ENCODE measurements around the gene MTF1. TPM values are rescaled to one million over a fixed set of nuclear protein-coding genes. Genes with fewer than 3 reads are reported as not detected.

The MTF1 gene
- total RNA-seq, 1 experiment from 2014 or later = 22.1 TPM

DNA sequence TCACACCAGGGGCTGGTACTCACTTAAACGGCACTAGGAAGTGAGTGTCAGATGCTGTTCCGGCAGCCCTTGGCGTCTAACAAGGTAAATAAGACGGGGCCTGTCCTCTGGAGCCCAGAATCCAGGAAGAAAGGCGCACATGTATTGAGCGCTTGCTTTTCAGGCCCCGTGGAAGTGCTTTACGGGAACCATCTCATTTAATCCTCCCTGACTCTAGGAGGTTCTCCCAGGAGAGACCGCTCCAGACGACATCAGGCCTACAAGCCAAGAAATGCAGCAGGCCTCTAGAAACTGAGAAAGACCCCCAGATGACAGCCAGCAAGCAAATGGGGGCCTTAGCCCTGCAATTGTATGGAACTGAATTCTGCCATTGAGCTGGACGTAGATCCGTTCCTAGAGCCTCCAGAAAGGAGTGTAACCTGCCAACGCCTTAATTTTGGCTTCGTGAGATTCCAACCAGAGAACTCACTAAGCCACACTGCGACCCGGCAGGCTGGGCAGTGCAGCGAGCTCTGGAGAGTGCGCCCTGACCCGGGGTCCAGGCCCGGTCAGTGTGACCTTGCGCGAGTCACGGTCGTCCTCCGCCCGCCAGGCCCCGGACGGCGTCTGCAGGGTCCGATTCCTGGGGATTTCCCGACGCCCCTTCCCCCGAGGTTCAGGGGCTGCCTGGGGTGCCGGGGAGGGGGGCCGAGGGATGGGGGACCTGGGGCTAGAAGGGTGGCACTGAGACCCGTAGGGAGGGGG, 66.3 kb downstream of the MTF1 start:
- CTCF ChIA-PET = interaction anchor here (0.6 kb wide), 1 partner anchor 192 kb away, joined by 20 read pairs; no protein-coding TSS in a partner anchor
- H3K27ac ChIP-seq = no peak overlapping the region
- peaks cover 24% of the 10 kb centered on the region for H3K4me1 ChIP-seq (replicated peaks; ENCODE audit: insufficient read depth)
- peaks cover 24% of the 10 kb centered on the region for H3K79me2 ChIP-seq (ENCODE audit: low read depth)
- peaks cover 21% of the 10 kb centered on the region; the same call in 1 of the 2 replicates for H3F3A ChIP-seq (ENCODE audit: insufficient read depth, low read depth)
- TF ChIP-seq EZH2 (IDR thresholded peaks at IDR 0.05; ENCODE audit: low read depth) = no peak
- no peaks in the 10 kb centered on the region for H3K9me2 ChIP-seq (ENCODE audit: insufficient read depth)
- DNase-seq = no peak
- peak overlapping the region; percentile 83; the same call in 1 of the 2 replicates for H3K4me3 ChIP-seq
- 0 out of 2 replicates have a peak, but pooled peaks cover 11% of the 10 kb centered on the region for H3K36me3 ChIP-seq (ENCODE audit: low read depth)
- 0 out of 2 replicates have a peak overlapping the region, but pooled peaks have one; percentile 75 for H2AFZ ChIP-seq
- peak overlapping the region; percentile 95 for H3K4me2 ChIP-seq
- H3K27me3 ChIP-seq (ENCODE audit: insufficient read depth, low read depth) = no peaks in the 10 kb centered on the region
- no peaks in the 10 kb centered on the region for H3K9me3 ChIP-seq (ENCODE audit: insufficient read depth, low read depth)
- intact Hi-C loops (cut with micrococcal nuclease; ENCODE audit: unreplicated experiment) = no loop called here
- POLR2A ChIA-PET (ENCODE audit: unreplicated experiment) = no interaction called here
- H4K20me1 ChIP-seq (ENCODE audit: insufficient read depth) = no peaks in the 10 kb centered on the region
- BruUV-seq (replicated peaks) = no TSS peak

DNA sequence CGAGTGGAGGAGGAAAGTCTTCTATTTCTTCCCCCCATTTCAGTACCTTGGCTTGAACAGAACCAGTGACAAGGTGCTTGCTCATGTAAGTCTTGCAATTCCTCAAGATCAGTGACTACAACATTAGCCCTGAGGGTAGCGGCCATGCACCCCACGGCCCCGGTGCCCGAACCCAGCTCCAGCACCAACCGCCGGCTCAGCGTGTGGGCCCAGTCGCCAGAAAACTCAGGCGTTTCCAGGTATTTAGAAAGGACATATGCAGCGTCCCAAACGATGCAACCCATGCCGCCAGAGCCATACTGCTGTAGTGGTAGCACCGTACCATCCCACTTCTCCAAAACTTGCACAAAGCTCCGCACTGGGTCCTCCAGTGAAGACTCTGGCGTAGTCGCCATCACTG, 76.9 kb downstream of the MTF1 start:
- no peaks in the 10 kb centered on the region for H3K79me2 ChIP-seq (ENCODE audit: low read depth)
- H3K9me3 ChIP-seq (ENCODE audit: insufficient read depth, low read depth) = no peaks in the 10 kb centered on the region
- no peaks in the 10 kb centered on the region for H3K9me2 ChIP-seq (ENCODE audit: insufficient read depth)
- TF ChIP-seq CTCF (conservative IDR thresholded peaks at IDR 0.05) (no peak), EZH2 (IDR thresholded peaks at IDR 0.05; ENCODE audit: low read depth) (no peak)
- H3K36me3 ChIP-seq (ENCODE audit: low read depth) = no peaks in the 10 kb centered on the region
- DNase-seq = no peak
- H3F3A ChIP-seq (ENCODE audit: insufficient read depth, low read depth) = no peaks in the 10 kb centered on the region
- no peak overlapping the region for H3K27ac ChIP-seq
- ChIA-PET POLR2A (ENCODE audit: unreplicated experiment) (no interaction called here), CTCF (no interaction called here)
- no peak overlapping the region for H3K4me3 ChIP-seq
- H3K27me3 ChIP-seq (ENCODE audit: insufficient read depth, low read depth) = peaks cover 8% of the 10 kb centered on the region; the same call in 1 of the 2 replicates
- no peak overlapping the region for H2AFZ ChIP-seq
- no peaks in the 10 kb centered on the region for H3K4me1 ChIP-seq (replicated peaks; ENCODE audit: insufficient read depth)
- BruUV-seq (replicated peaks) = no TSS peak
- intact Hi-C loops (cut with micrococcal nuclease; ENCODE audit: unreplicated experiment) = no loop called here
- no peaks in the 10 kb centered on the region for H4K20me1 ChIP-seq (ENCODE audit: insufficient read depth)
- H3K4me2 ChIP-seq = no peak overlapping the region

DNA sequence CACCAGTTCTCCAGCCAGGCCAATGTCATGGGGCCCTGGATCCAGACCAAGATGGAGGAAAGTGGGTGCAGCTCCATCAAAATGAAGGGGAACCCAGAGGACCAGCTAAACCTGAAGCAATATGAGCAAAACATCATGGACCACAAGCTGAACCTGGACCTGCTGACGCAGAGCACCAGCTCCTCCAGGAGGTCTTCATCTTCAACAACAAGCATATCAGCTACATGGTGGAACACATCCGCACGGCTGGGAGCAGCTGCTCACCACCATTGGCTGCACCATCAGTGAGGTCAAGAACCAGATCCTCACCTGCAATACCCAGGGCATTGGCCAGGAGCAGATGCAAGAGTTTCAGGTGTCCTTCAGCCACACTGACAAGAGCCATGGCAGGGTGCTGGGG, 80.7 kb downstream of the MTF1 start:
- no peak overlapping the region for H3K4me2 ChIP-seq
- POLR2A ChIA-PET (ENCODE audit: unreplicated experiment) = no interaction called here
- H3K4me1 ChIP-seq (replicated peaks; ENCODE audit: insufficient read depth) = no peaks in the 10 kb centered on the region
- no peak overlapping the region for H3K27ac ChIP-seq
- intact Hi-C loops (cut with micrococcal nuclease; ENCODE audit: unreplicated experiment) = no loop called here
- H4K20me1 ChIP-seq (ENCODE audit: insufficient read depth) = no peaks in the 10 kb centered on the region
- DNase-seq = no peak
- BruUV-seq (replicated peaks) = no TSS peak
- H3F3A ChIP-seq (ENCODE audit: insufficient read depth, low read depth) = no peaks in the 10 kb centered on the region
- H2AFZ ChIP-seq = no peak overlapping the region
- H3K9me2 ChIP-seq (ENCODE audit: insufficient read depth) = no peaks in the 10 kb centered on the region
- H3K36me3 ChIP-seq (ENCODE audit: low read depth) = no peaks in the 10 kb centered on the region
- TF ChIP-seq EZH2 (IDR thresholded peaks at IDR 0.05; ENCODE audit: low read depth) = no peak
- TF ChIP-seq CTCF (conservative IDR thresholded peaks at IDR 0.05) = no peak
- no peaks in the 10 kb centered on the region for H3K79me2 ChIP-seq (ENCODE audit: low read depth)
- H3K27me3 ChIP-seq (ENCODE audit: insufficient read depth, low read depth) = peaks cover 11% of the 10 kb centered on the region; the same call in 1 of the 2 replicates
- no peak overlapping the region for H3K4me3 ChIP-seq
- CTCF ChIA-PET = no interaction called here
- no peaks in the 10 kb centered on the region; the same call in 1 of the 2 replicates for H3K9me3 ChIP-seq (ENCODE audit: insufficient read depth, low read depth)

Measured in PC-9 (cell line).